Measurements from ENCODE around the gene ITGAX. TPM values are rescaled to one million over a fixed set of nuclear protein-coding genes. Genes with fewer than 3 reads are reported as not detected.

Gene ITGAX
- total and polyA plus RNA-seq, 7 donors = 0.34 to 2.6 (median 1.7) TPM

DNA sequence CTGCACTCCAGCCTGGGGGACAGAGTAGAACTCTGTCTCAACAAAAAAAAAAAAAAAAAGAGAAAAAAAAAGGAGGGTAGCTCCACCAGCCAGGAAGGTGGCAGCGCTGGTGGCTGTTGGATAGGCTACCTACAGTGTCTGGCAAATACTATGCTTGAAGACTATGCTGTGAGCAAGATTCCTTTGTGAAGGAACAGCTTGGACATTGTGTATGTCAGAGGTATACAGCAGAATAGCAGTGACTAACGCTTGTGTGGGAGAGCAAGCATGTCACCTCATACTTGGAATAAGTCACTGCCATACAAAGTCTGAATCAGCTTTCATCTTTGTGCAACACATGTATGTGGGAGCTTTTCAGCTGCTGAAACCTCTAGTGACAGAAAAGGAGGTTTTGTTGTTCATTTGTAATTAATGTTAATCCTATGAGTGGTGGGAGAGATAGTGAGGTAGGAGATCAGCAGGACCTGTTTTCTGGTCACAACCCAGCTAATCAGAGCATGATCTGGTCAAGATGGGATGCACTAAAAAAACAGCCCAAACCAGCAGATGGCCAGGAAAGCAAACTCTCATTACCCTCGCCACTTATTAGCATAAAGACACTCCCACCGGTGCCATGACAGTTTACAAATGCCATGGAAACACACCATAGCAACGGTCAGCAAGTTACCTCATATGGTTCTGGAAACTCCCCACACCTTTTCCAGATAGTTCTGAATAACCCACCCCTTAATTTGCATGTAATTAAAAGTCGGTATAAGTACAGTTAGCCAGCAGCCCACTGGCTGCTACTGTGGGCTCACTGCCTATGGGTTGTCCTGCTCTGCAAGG is 31.4 kb downstream of the ITGAX start:
- peak; percentile 60 to 78 (median 71) for ATAC-seq
- TF ChIP-seq, protein P1, sequence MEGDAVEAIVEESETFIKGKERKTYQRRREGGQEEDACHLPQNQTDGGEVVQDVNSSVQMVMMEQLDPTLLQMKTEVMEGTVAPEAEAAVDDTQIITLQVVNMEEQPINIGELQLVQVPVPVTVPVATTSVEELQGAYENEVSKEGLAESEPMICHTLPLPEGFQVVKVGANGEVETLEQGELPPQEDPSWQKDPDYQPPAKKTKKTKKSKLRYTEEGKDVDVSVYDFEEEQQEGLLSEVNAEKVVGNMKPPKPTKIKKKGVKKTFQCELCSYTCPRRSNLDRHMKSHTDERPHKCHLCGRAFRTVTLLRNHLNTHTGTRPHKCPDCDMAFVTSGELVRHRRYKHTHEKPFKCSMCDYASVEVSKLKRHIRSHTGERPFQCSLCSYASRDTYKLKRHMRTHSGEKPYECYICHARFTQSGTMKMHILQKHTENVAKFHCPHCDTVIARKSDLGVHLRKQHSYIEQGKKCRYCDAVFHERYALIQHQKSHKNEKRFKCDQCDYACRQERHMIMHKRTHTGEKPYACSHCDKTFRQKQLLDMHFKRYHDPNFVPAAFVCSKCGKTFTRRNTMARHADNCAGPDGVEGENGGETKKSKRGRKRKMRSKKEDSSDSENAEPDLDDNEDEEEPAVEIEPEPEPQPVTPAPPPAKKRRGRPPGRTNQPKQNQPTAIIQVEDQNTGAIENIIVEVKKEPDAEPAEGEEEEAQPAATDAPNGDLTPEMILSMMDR (IDR thresholded peaks at IDR 0.05) = no peak
- Histone ChIP-seq H3K4me3 (no peak overlapping the region), H3K27ac (no peak overlapping the region), H3K27me3 (ENCODE audit: insufficient read depth in 3 of 3, low read length in 2 of 3) (no peaks in the 10 kb centered on the region), H3K36me3 (ENCODE audit: insufficient read depth in 1 of 2, low read depth in 1 of 2) (no peaks in the 10 kb centered on the region), H3K9me3 (no peaks in the 10 kb centered on the region), H3K4me1 (no peaks in the 10 kb centered on the region)
- no peak for DNase-seq
- intact Hi-C loops (cut with DNase I) = no loop called here
- WGBS, 3 donors = 34 to 49% (median 48%) methylated on average over 6 of the region's 6 CpGs

DNA sequence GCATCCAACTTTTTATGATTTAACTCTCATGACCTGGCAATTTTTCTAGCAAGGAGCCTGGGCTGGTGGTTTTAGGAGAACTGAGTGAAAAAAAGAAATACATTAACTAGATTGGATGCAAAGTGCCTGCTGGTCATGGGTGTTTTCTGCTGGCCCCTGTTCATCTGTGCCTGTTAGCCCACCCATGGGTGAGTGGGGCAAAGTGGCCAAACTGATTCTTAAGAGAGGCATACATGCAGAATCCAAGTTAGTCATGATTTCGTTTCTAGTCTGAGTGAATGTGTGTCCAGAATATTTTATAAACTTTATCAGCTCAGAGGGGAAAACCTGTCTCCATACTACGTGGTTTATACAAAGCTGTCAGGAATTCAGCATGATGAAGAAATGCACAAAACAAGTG is 33.6 kb downstream of the ITGAX start:
- Histone ChIP-seq H3K27ac (no peak overlapping the region), H3K27me3 (ENCODE audit: insufficient read depth in 3 of 3, low read length in 2 of 3) (no peaks in the 10 kb centered on the region), H3K36me3 (ENCODE audit: insufficient read depth in 1 of 2, low read depth in 1 of 2) (no peaks in the 10 kb centered on the region), H3K4me3 (no peak overlapping the region), H3K9me3 (no peaks in the 10 kb centered on the region), H3K4me1 (no peaks in the 10 kb centered on the region)
- DNase-seq (no peak), ATAC-seq (no peak)
- WGBS, 3 donors = 55 to 66% (median 63%) methylated on average over 2 of the region's 2 CpGs
- TF ChIP-seq, protein P1 (IDR thresholded peaks at IDR 0.05) = no peak
- intact Hi-C loops (cut with DNase I) = no loop called here

DNA sequence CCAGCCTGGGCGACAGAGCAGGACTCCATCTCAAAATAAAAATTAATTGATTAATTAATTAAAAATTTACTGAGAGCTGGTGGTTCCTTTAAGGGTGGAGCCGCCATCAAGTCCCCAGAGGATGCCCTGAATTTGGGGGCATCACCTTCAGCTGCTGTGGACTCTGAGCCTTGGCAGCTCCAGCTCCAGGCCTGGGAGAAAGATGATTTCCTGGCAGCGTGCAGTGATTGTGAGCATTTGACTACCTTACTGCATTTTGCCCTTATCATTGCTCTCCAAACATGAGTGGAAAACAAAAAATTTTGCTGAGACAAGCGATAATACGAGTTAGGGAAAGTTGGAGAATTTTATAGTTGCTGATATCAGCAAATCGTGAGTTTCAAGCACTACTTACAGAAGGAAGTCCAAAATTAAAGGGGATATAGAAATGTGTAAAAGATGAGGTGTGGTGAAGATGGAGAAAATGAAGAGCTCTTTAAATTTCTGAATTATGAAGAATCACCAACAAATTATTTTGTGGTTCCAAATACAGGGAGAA is 35.6 kb downstream of the ITGAX start:
- 71 to 75% (median 72%) methylated on average over 6 of the region's 6 CpGs for WGBS, 3 donors
- no peak overlapping the region for H3K4me3 ChIP-seq
- DNase-seq (no peak), ATAC-seq (no peak)
- no peaks in the 10 kb centered on the region for H3K36me3 ChIP-seq (ENCODE audit: insufficient read depth in 1 of 2, low read depth in 1 of 2)
- H3K27ac ChIP-seq = no peak overlapping the region
- no peaks in the 10 kb centered on the region for H3K27me3 ChIP-seq (ENCODE audit: insufficient read depth in 3 of 3, low read length in 2 of 3)
- no peaks in the 10 kb centered on the region for H3K4me1 ChIP-seq
- TF ChIP-seq, protein P1 (IDR thresholded peaks at IDR 0.05) = no peak
- intact Hi-C loops (cut with DNase I) = loop anchor here in 1 of 2 donors (10.0 kb wide), 1 partner anchor 146 kb away; no protein-coding TSS in a partner anchor
- no peaks in the 10 kb centered on the region for H3K9me3 ChIP-seq

DNA sequence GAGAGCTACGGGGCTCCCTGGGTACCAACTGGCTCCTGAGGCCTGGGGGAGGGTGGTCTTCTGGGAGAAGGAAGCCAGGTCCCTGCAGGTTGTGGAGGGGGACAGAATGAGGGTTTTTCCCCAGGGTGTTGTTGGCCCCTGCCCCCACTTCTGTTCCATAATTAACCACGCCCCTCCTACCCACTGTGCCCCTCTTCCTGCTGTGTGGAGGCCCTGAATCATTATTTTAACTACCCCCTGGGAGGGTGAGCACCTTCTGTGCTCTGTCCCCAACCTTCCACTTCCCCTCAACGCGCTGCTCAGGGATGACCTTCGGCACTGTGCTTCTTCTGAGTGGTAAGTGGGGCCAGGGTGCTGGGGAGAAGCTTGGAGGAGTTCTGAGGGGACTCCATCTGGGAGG is 38.1 kb downstream of the ITGAX start, which contains the start of gene ITGAD:
Gene ITGAD (plus strand): TSS at position 280 of the 400 bp plus-strand sequence. CDS start 26 bp downstream, at position 306.
- 58 to 69% (median 62%) methylated on average over 5 of the region's 5 CpGs for WGBS, 3 donors
- DNase-seq (no peak), ATAC-seq (no peak)
- Histone ChIP-seq H3K27me3 (ENCODE audit: insufficient read depth in 3 of 3, low read length in 2 of 3) (no peaks in the 10 kb centered on the region), H3K27ac (no peak within 1 kb of the TSS), H3K4me1 (no peaks in the 10 kb centered on the region), H3K9me3 (no peaks in the 10 kb centered on the region), H3K4me3 (no peak within 1 kb of the TSS), H3K36me3 (ENCODE audit: insufficient read depth in 1 of 2, low read depth in 1 of 2) (no peaks in the 10 kb centered on the region)
- intact Hi-C loops (cut with DNase I) = loop anchor here in 1 of 2 donors (10.0 kb wide), 1 partner anchor 148 kb away; no protein-coding TSS in a partner anchor
- TF ChIP-seq, protein P1 (IDR thresholded peaks at IDR 0.05) = no peak

Data from psoas muscle (tissue), 8 donors.